MM.1S (cell line): Measurements from ENCODE around the gene PGBD5.

ENCODE experiments used
- CTCF ChIP-seq: fragments of 300-600 bp; sonication (generic); IDR thresholded peaks from 2 replicates; pipeline ENCODE4 v1.5.1; 2016; ENCODE audit warnings: antibody characterized with exemption, low read length, mixed read lengths
- EZH2phosphoT487 ChIP-seq: fragments of 300-600 bp; sonication (generic); IDR thresholded peaks from 2 replicates; pipeline ENCODE4 v1.6.1; 2018; ENCODE audit warnings: antibody characterized with exemption, low read length

- TF ChIP-seq CTCF = no peak
- TF ChIP-seq EZH2phosphoT487 = no peak
Measured at GRCh38 chr1:230322421-230322756, 103.7 kb downstream of the PGBD5 start.
